Vagina (tissue), 2 donors: ENCODE data around the gene STARD3. TPM values are rescaled to one million over a fixed set of nuclear protein-coding genes. Genes with fewer than 3 reads are reported as not detected.

ENCODE experiments used
- DNase-seq, 2 donors: peaks; one replicate each; pipeline ENCODE4 v3.0.0-alpha.2; 2017; ENCODE audit errors: extremely low spot score in 2 of 2
- H3K27ac ChIP-seq: fragments of 200-600 bp; sonication (generic); one replicate; pipeline ENCODE4 v1.5.1; 2019
- H3K27me3 ChIP-seq: fragments of 200-600 bp; sonication (generic); one replicate; pipeline ENCODE4 v1.5.1; 2019
- H3K36me3 ChIP-seq, 2 donors: fragments of 200-600 bp; sonication (generic); one replicate each; pipeline ENCODE4 v1.5.1; 2017 to 2019
- H3K4me1 ChIP-seq: fragments of 200-600 bp; sonication (generic); one replicate; pipeline ENCODE4 v1.5.1; 2019
- H3K4me3 ChIP-seq, 2 donors: fragments of 200-600 bp; sonication (generic); 1 replicate in 1 of 2; 2 replicates in 1 of 2; pipeline ENCODE4 v1.5.1; 2016 to 2019
- H3K9me3 ChIP-seq: fragments of 200-600 bp; sonication (generic); one replicate; pipeline ENCODE4 v1.5.1; 2019
- CTCF ChIP-seq, 3 experiments: fragments of 450-650 bp in 2 of 3; fragments of 200-600 bp in 1 of 3; sonication (generic) in 1 of 3; IDR thresholded peaks; one replicate each; pipeline ENCODE4 v1.5.1; 2017 to 2019; ENCODE audit warnings: antibody characterized with exemption in 3 of 3, mild to moderate bottlenecking in 2 of 3, moderate library complexity in 2 of 3
- POLR2A ChIP-seq, 2 donors: fragments of 450-650 bp; IDR thresholded peaks; one replicate each; pipeline ENCODE4 v1.6.1; 2017; ENCODE audit warnings: antibody characterized with exemption in 2 of 2, mild to moderate bottlenecking in 2 of 2, moderate library complexity in 2 of 2
- POLR2AphosphoS5 ChIP-seq, 2 donors: sonication (generic); formaldehyde crosslinking; IDR thresholded peaks; one replicate each; pipeline ENCODE4 v1.9.0; 2017; ENCODE audit warnings: antibody characterized with exemption in 2 of 2, mild to moderate bottlenecking in 2 of 2, low read depth in 1 of 2; ENCODE audit not compliant: insufficient read depth in 1 of 2
- intact Hi-C: fragments of 100-400 bp; cut with DNase I; formaldehyde crosslinking; loops from one replicate; pipeline ENCODE4 v1.15.1; 2023
- total RNA-seq: library from RNA; depleted of rRNA; stranded (reverse); fragments of >200 nt; gene quantifications from one replicate; pipeline ENCODE4 v1.2.3, GENCODE V29; 2016

Gene STARD3
- total RNA-seq, 1 donor from 2014 or later: 148 TPM

- Histone ChIP-seq H3K4me3 (no peak overlapping the region), H3K4me1 (peaks cover 26% of the 10 kb centered on the region), H3K9me3 (no peaks in the 10 kb centered on the region), H3K36me3 (no peaks in the 10 kb centered on the region), H3K27me3 (no peaks in the 10 kb centered on the region), H3K27ac (no peak overlapping the region)
- DNase-seq: no peak
- no peak for TF ChIP-seq POLR2AphosphoS5 (IDR thresholded peaks at IDR 0.05; ENCODE audit: insufficient read depth in 1 of 2, low read depth in 1 of 2)
- TF ChIP-seq CTCF (IDR thresholded peaks at IDR 0.05): no peak
- no peak for TF ChIP-seq POLR2A (IDR thresholded peaks at IDR 0.05)
- intact Hi-C loops: no loop called here
Measured at GRCh38 chr17:39648616-39649366, 11.8 kb downstream of the STARD3 start.

DNA sequence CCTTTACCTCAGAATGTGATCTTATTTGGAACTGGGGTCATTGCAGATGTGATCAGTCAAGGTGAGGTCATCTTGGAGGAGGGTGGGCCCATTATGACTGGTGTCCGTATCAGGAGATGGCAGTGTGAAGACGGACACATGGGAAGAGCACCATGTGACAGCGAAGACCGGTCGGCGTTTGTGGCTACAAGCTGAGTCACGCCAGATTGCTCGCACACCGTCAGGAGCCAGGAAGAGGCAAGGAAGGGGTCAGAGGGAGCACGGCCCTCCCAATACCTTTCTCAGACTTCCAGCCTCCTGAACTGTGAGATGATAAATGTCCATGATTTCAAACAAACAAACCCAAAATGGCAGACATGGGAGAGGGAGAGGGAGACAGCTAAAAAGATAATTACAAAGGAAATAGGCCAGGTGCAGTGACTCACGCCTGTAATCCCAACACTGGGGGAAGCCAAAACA, 13.2 kb downstream of the STARD3 start:
- no peak overlapping the region for H3K27ac ChIP-seq
- no peaks in the 10 kb centered on the region for H3K9me3 ChIP-seq
- H3K4me1 ChIP-seq: peaks cover 25% of the 10 kb centered on the region
- H3K36me3 ChIP-seq: no peaks in the 10 kb centered on the region
- no peak overlapping the region for H3K4me3 ChIP-seq
- no peak for TF ChIP-seq CTCF (IDR thresholded peaks at IDR 0.05)
- TF ChIP-seq POLR2A (IDR thresholded peaks at IDR 0.05): no peak
- no peak for DNase-seq
- no peaks in the 10 kb centered on the region for H3K27me3 ChIP-seq
- intact Hi-C loops: no loop called here

GRCh38 chr17:39651923-39652586, 15.1 kb downstream of the STARD3 start:
- Histone ChIP-seq H3K9me3 (no peaks in the 10 kb centered on the region), H3K4me3 (no peak overlapping the region), H3K27ac (no peak overlapping the region), H3K4me1 (peaks cover 25% of the 10 kb centered on the region), H3K27me3 (no peaks in the 10 kb centered on the region), H3K36me3 (peaks cover 0 to 11% of the 10 kb centered on the region in 2 donors)
- intact Hi-C loops: no loop called here
- no peak for DNase-seq
- TF ChIP-seq POLR2AphosphoS5 (IDR thresholded peaks at IDR 0.05; ENCODE audit: insufficient read depth in 1 of 2, low read depth in 1 of 2) (no peak), POLR2A (IDR thresholded peaks at IDR 0.05) (no peak), CTCF (IDR thresholded peaks at IDR 0.05) (no peak)

- DNase-seq: no peak
- Histone ChIP-seq H3K4me3 (no peak overlapping the region), H3K27me3 (no peaks in the 10 kb centered on the region), H3K36me3 (peaks cover 0 to 12% of the 10 kb centered on the region in 2 donors), H3K9me3 (no peaks in the 10 kb centered on the region), H3K27ac (no peak overlapping the region), H3K4me1 (peaks cover 25% of the 10 kb centered on the region)
- TF ChIP-seq CTCF (IDR thresholded peaks at IDR 0.05) (no peak), POLR2A (IDR thresholded peaks at IDR 0.05) (no peak)
- intact Hi-C loops: no loop called here
Measured at GRCh38 chr17:39652587-39653315, 15.8 kb downstream of the STARD3 start.
